HEK293T (cell line): ENCODE measurements around the gene SPRING1.
A peak's percentile ranks its signal among the peaks of the same experiment; 100 is the strongest.

Experiments
- CTCF ChIA-PET: fragments of 350-600 bp; formaldehyde crosslinking; extraction: SDS; loops from one replicate; lab custom pipeline; 2021; ENCODE audit warnings: antibody characterized with exemption, inconsistent platforms; lab: Yijun Ruan, JAX
- POLR2A ChIA-PET: fragments of 350-600 bp; formaldehyde crosslinking; extraction: SDS; loops from one replicate; lab custom pipeline; 2020; ENCODE audit warnings: antibody characterized with exemption, inconsistent platforms; lab: Yijun Ruan, JAX
- DNase-seq: peaks from one replicate; pipeline ENCODE4 v3.0.0; 2012; ENCODE audit warnings: mixed read lengths; ENCODE audit errors: extremely low spot score
- ARNT ChIP-seq: fragments of 450-650 bp; IDR thresholded peaks from 2 replicates; pipeline ENCODE4 v1.6.1; 2017; ENCODE audit warnings: mild to moderate bottlenecking
- BHLHE40 ChIP-seq: fragments of 450-650 bp; IDR thresholded peaks from 2 replicates; pipeline ENCODE4 v1.6.1; 2016; ENCODE audit warnings: mild to moderate bottlenecking, moderate library complexity, borderline replicate concordance
- CTBP1 ChIP-seq: fragments of 450-650 bp; IDR thresholded peaks from 2 replicates; pipeline ENCODE4 v1.6.1; 2016; ENCODE audit warnings: borderline replicate concordance
- ELF4 ChIP-seq: fragments of 450-650 bp; IDR thresholded peaks from 2 replicates; pipeline ENCODE4 v1.6.1; 2017; ENCODE audit warnings: antibody characterized with exemption
- FOXA1 ChIP-seq: fragments of 450-650 bp; IDR thresholded peaks from 2 replicates; pipeline ENCODE4 v1.6.1; 2016; ENCODE audit warnings: mild to moderate bottlenecking
- FOXK2 ChIP-seq: fragments of 450-650 bp; IDR thresholded peaks from 2 replicates; pipeline ENCODE4 v1.6.1; 2016; ENCODE audit warnings: mild to moderate bottlenecking
- FOXM1 ChIP-seq: fragments of 450-650 bp; IDR thresholded peaks from 2 replicates; pipeline ENCODE4 v1.6.1; 2017; ENCODE audit warnings: mild to moderate bottlenecking, borderline replicate concordance
- HDGF ChIP-seq: fragments of 450-650 bp; IDR thresholded peaks from 2 replicates; pipeline ENCODE4 v1.6.1; 2017; ENCODE audit warnings: antibody characterized with exemption, borderline replicate concordance
- L3MBTL2 ChIP-seq: fragments of 450-650 bp; conservative IDR thresholded peaks from 2 replicates; pipeline ENCODE4 v1.6.1; 2016; ENCODE audit warnings: mild to moderate bottlenecking
- LEF1 ChIP-seq: fragments of 450-650 bp; IDR thresholded peaks from 2 replicates; pipeline ENCODE4 v1.6.1; 2017; ENCODE audit warnings: mild to moderate bottlenecking, borderline replicate concordance
- NFRKB ChIP-seq: fragments of 450-650 bp; IDR thresholded peaks from 2 replicates; pipeline ENCODE4 v1.6.1; 2016; ENCODE audit warnings: mild to moderate bottlenecking, moderate library complexity
- SP1 ChIP-seq: fragments of 450-650 bp; IDR thresholded peaks from 2 replicates; pipeline ENCODE4 v1.6.1; 2017
- SUZ12 ChIP-seq: fragments of 450-650 bp; IDR thresholded peaks from 2 replicates; pipeline ENCODE4 v1.6.1; 2016; ENCODE audit warnings: mild to moderate bottlenecking
- TARDBP ChIP-seq: fragments of 450-650 bp; IDR thresholded peaks from 2 replicates; pipeline ENCODE4 v1.6.1; 2016
- ZNF384 ChIP-seq: fragments of 450-650 bp; IDR thresholded peaks from 2 replicates; pipeline ENCODE4 v1.6.1; 2016
- TF ChIP-seq, protein P1 (sequence below): fragments of 450-650 bp; IDR thresholded peaks from 2 replicates; pipeline ENCODE4 v1.6.1; 2016

The SPRING1 gene, protein sequence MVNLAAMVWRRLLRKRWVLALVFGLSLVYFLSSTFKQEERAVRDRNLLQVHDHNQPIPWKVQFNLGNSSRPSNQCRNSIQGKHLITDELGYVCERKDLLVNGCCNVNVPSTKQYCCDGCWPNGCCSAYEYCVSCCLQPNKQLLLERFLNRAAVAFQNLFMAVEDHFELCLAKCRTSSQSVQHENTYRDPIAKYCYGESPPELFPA

DNA sequence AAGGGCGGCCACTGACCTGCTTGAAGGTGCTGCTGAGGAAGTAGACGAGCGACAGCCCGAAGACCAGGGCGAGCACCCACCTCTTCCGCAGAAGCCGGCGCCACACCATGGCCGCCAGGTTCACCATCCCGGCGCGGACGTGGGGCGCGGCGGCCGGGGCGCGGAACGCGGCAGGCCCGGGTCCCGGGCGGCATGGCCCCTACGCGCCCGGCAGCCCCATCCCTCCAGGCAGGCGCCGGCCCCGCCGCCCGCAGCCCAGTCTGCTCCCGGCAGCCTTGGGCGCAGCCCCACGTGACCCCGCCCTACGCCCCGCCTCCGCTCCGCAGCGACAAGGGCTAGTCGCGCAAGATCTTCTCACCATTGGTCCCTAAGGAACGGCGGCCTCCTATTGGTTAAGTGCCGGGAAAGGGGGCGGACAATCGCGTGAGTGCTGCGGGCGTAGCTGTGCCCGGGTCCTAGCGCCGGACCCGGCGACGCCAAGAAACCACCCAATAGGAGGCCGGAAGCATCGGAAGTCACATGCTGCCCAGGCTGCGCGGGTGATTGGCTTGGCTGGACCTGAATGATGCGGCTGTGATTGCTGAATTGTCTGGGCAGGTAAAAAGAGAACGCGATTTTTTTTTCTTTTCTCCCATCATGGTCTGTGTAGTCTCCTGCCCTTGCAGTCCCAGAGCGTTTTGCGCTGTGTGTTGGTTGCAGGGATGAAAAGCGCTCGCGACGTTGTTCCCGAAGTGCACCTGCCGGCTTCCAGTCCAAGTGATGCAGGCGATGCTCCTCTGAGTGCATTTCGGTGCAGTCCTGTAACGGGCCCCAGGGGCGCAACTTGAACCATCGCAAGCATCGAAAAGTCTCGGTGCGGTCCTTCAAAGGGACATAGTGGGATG, at the start of gene SPRING1, which contains the start of gene RNFT2:
Gene SPRING1 (minus strand): TSS at position 296 of the 884 bp plus-strand sequence. CDS start 169 bp downstream, at position 127.
Gene RNFT2 (plus strand): TSS at position 542 of the 884 bp plus-strand sequence. CDS start 2,183 bp downstream, outside the sequence.
- peak; percentile 99 for DNase-seq
- CTCF ChIA-PET, result no interaction called here
- POLR2A ChIA-PET, result no interaction called here
- TF ChIP-seq FOXK2 (no peak), FOXM1 (peak; percentile 98), SP1 (no peak), ZNF384 (no peak), NFRKB (no peak), FOXA1 (no peak), ARNT (peak; percentile 50; the same call in 1 of the 2 replicates), L3MBTL2 (peak; percentile 73), CTBP1 (peak; percentile 91), LEF1 (no peak), BHLHE40 (no peak), TARDBP (no peak)
- TF ChIP-seq, protein P1, sequence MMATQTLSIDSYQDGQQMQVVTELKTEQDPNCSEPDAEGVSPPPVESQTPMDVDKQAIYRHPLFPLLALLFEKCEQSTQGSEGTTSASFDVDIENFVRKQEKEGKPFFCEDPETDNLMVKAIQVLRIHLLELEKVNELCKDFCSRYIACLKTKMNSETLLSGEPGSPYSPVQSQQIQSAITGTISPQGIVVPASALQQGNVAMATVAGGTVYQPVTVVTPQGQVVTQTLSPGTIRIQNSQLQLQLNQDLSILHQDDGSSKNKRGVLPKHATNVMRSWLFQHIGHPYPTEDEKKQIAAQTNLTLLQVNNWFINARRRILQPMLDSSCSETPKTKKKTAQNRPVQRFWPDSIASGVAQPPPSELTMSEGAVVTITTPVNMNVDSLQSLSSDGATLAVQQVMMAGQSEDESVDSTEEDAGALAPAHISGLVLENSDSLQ, result peak; percentile 72

- no peak for TF ChIP-seq NFRKB
- no peak for TF ChIP-seq FOXM1
- DNase-seq, result peak; percentile 40
- ChIA-PET POLR2A (no interaction called here), CTCF (no interaction called here)
Measured at GRCh38 chr12:116784238-116784612, 46.4 kb upstream of the SPRING1 start.

DNA sequence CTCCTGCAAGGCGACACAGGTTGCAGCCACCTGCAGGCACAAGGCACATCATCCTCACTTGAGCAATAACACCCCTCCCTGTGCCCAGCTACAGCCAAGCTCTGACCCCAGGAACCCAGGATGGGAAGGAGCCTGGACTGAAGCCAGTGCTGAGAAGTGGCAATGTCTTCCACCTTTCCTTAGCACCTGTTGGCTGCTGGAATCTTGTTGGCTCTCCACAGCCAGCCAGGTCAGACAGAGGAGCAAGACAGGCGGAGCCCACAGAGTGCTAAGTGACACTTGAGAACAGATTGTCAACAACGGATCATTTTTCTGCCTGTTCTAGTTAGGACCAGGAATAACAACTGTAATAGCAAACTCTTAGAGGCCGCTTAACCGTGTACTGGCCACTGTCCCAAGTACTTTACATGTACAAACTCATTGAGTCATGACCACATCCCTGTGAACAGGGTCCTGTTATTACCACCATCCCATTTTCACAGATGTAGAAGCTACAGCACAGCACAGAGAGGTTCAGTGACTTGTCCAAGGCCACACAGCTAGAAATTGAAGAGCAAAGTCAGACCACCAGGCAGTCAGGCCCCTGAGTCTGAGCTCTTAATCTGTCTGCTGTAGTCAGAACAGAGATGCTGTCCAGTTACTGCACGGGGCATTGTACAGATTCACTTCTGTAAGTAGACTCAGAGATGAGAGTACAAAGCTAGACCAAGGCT, 45.8 kb upstream of the SPRING1 start:
- no peak for DNase-seq
- no peak for TF ChIP-seq TARDBP
- TF ChIP-seq SP1, result no peak
- no peak for TF ChIP-seq NFRKB
- TF ChIP-seq HDGF, result no peak
- no peak for TF ChIP-seq SUZ12
- TF ChIP-seq, protein P1, result no peak
- TF ChIP-seq ARNT, result no peak
- TF ChIP-seq BHLHE40, result no peak
- TF ChIP-seq FOXK2, result no peak
- no peak for TF ChIP-seq ELF4
- TF ChIP-seq FOXM1, result no peak
- no peak for TF ChIP-seq CTBP1
- no peak for TF ChIP-seq LEF1
- TF ChIP-seq L3MBTL2, result no peak
- no peak for TF ChIP-seq FOXA1
- no peak for TF ChIP-seq ZNF384
- ChIA-PET CTCF (no interaction called here), POLR2A (no interaction called here)

DNA sequence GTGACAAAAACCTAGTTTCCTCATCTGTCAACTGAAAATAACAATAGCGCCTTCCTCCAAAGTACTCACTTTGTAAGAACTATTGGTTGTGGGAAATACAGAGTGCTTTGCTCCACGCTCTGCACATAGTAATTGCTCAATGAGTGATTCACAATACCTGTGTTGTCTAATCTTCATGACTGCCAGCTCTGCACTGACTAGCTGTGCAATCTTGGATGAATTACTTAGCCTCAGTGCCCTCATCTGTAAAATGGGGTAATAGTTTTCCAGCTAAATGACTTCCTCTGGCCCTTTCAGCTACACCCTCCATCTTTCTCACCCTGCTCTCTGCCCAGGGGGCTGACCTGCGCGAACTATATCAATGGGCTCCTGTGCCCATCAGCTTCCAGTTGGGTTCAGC, 43.1 kb upstream of the SPRING1 start:
- ChIA-PET CTCF (interaction anchor here (0.6 to 0.7 kb wide), 2 partner anchors 136 to 1312 kb away, joined by 3 to 5 read pairs; no protein-coding TSS in a partner anchor), POLR2A (interaction anchor here (0.8 kb wide), 1 partner anchor 38 kb away, joined by 3 read pairs; no protein-coding TSS in a partner anchor)
- no peak for TF ChIP-seq L3MBTL2
- no peak for TF ChIP-seq SP1
- no peak for TF ChIP-seq LEF1
- TF ChIP-seq FOXM1, result no peak
- TF ChIP-seq HDGF, result no peak
- no peak for TF ChIP-seq ARNT
- no peak for TF ChIP-seq NFRKB
- no peak for TF ChIP-seq ELF4
- TF ChIP-seq BHLHE40, result no peak
- TF ChIP-seq FOXK2, result no peak
- no peak for TF ChIP-seq TARDBP
- no peak for TF ChIP-seq ZNF384
- TF ChIP-seq CTBP1, result no peak
- DNase-seq, result no peak

- CTCF ChIA-PET, result interaction anchor here (0.7 kb wide), 1 partner anchor 83 kb away, joined by 4 read pairs; no protein-coding TSS in a partner anchor
Measured at GRCh38 chr12:116779597-116779996, 41.7 kb upstream of the SPRING1 start.

GRCh38 chr12:116777245-116777644, 39.4 kb upstream of the SPRING1 start:
- POLR2A ChIA-PET, result no interaction called here
- no peak for DNase-seq
- CTCF ChIA-PET, result no interaction called here
- TF ChIP-seq CTBP1 (no peak), FOXA1 (no peak), NFRKB (no peak), HDGF (no peak), FOXK2 (no peak), ZNF384 (no peak), ELF4 (no peak), SUZ12 (no peak)

More at GRCh38 chr12:116779597-116779996, 41.7 kb upstream of the SPRING1 start:
- DNase-seq, result no peak
- TF ChIP-seq FOXM1 (no peak), SP1 (no peak), ZNF384 (no peak)
- POLR2A ChIA-PET, result no interaction called here
